ENCODE results near the gene RBM42.

- TF ChIP-seq CTCF (IDR thresholded peaks at IDR 0.05) (no peak), RFX5 (IDR thresholded peaks at IDR 0.05) (no peak), POLR2A (IDR thresholded peaks at IDR 0.05; ENCODE audit: low read length) (no peak; the same call in 1 of the 2 replicates), EHMT2 (IDR thresholded peaks at IDR 0.05; ENCODE audit: low read depth) (no peak), REST (IDR thresholded peaks at IDR 0.05) (no peak), RNF2 (IDR thresholded peaks at IDR 0.05; ENCODE audit: borderline replicate concordance, low read depth) (no peak), PHF8 (IDR thresholded peaks at IDR 0.05; ENCODE audit: borderline replicate concordance, low read depth) (no peak), MAX (IDR thresholded peaks at IDR 0.05) (no peak), USF2 (IDR thresholded peaks at IDR 0.05) (no peak), KDM1A (IDR thresholded peaks at IDR 0.05; ENCODE audit: low read depth) (no peak), EP300 (IDR thresholded peaks at IDR 0.05) (no peak), SREBF2 (IDR thresholded peaks at IDR 0.05) (no peak), HDAC2 (IDR thresholded peaks at IDR 0.05) (no peak)
These were observed 7.1 kb upstream of the RBM42 start for GRCh38 chr19:35621708-35622107.

All from A549 (cell line).